Smooth muscle cell of trachea (primary cell): ENCODE data around the gene ALK. TPM values are rescaled to one million over a fixed set of nuclear protein-coding genes. Genes with fewer than 3 reads are reported as not detected.

Experiments
- total RNA-seq: library from RNA; depleted of rRNA; stranded (reverse); fragments of >200 nt; gene quantifications from 2 replicates; pipeline ENCODE4 v1.2.1, GENCODE V29; 2014

ALK gene
- under 0.01 and 0.17 TPM in 2 replicates for total RNA-seq

GRCh38 chr2:29921560-29921915 lies at the start of gene ALK:
Gene ALK, minus strand, starts transcription at chr2:29921586. Its CDS starts 927 bp downstream, at chr2:29920659.

Other genes with a start within 250 kb of the ALK start
- 87.3 and 113 TPM in 2 replicates for gene YPEL5, start 225.4 kb upstream of the ALK start, total RNA-seq